Skin epidermis (tissue), 12 donors: ENCODE data around the gene TCIRG1.
"Not testable (repeated sequence)": the region's sequence is repeated elsewhere in the genome, so short reads cannot be mapped to it uniquely, and the experiment has no call there.

Experiments
- H3K27ac ChIP-seq, 21 experiments: fragments of 200-600 bp; sonication (generic) in 11 of 21; one replicate each; pipeline ENCODE4 v1.5.0; 2020; ENCODE audit warnings: mild to moderate bottlenecking in 3 of 21, inconsistent platforms in 2 of 21, moderate library complexity in 2 of 21
- H3K4me3 ChIP-seq, 7 experiments: fragments of 200-600 bp; sonication (generic) in 2 of 7; one replicate each; pipeline ENCODE4 v1.5.0; 2020; ENCODE audit warnings: inconsistent platforms in 2 of 7, mild to moderate bottlenecking in 2 of 7, moderate library complexity in 1 of 7

Gene TCIRG1, protein sequence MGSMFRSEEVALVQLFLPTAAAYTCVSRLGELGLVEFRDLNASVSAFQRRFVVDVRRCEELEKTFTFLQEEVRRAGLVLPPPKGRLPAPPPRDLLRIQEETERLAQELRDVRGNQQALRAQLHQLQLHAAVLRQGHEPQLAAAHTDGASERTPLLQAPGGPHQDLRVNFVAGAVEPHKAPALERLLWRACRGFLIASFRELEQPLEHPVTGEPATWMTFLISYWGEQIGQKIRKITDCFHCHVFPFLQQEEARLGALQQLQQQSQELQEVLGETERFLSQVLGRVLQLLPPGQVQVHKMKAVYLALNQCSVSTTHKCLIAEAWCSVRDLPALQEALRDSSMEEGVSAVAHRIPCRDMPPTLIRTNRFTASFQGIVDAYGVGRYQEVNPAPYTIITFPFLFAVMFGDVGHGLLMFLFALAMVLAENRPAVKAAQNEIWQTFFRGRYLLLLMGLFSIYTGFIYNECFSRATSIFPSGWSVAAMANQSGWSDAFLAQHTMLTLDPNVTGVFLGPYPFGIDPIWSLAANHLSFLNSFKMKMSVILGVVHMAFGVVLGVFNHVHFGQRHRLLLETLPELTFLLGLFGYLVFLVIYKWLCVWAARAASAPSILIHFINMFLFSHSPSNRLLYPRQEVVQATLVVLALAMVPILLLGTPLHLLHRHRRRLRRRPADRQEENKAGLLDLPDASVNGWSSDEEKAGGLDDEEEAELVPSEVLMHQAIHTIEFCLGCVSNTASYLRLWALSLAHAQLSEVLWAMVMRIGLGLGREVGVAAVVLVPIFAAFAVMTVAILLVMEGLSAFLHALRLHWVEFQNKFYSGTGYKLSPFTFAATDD

DNA sequence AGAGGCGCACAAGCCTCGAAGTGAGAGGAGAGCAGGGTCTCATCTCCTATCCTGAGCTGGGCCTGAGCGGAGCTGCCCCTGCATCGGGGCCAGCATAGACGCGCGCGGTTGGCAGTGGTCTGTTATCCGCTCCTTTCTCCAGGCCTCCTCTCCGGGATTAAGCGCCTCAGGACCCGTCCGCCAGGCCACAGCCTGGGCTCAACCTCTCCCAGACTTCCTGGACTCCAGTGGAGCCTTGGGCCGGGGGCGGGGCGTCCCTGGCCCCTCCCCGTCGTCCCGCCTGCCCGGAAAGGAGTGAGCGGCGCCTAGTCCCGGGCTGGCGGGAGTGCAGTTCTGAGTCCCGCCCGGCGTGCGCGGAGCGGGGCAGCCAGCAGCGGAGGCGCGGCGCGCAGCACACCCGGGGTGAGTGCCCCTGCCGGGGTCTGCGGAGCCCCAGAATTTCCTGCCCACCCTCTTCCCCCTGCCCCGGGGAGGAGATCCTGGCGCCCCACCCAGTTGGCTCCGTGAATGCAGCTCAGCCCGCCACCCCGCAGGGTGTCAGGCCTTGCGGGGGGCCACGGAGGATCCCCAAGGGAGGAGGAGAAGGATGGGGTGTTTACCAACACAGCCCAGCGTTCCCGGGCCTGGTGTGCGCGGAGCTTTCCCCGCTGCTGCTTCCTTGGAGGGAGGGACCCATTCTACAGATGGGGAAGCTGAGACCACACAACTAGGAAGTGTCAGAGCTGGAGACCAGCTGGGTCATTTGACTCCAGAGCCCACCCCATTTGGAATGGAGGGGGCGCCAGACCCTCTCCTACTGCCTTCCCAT, at the start of gene TCIRG1:
Gene TCIRG1, plus strand, starts transcription at position 308 of the 808 bp plus-strand sequence. CDS start 2,247 bp downstream, outside the sequence.
- H3K4me3 ChIP-seq, result peak within 1 kb of the TSS; percentile 44 to 81 (median 66)
- peak within 1 kb of the TSS; percentile 41 to 96 (median 87) for H3K27ac ChIP-seq

DNA sequence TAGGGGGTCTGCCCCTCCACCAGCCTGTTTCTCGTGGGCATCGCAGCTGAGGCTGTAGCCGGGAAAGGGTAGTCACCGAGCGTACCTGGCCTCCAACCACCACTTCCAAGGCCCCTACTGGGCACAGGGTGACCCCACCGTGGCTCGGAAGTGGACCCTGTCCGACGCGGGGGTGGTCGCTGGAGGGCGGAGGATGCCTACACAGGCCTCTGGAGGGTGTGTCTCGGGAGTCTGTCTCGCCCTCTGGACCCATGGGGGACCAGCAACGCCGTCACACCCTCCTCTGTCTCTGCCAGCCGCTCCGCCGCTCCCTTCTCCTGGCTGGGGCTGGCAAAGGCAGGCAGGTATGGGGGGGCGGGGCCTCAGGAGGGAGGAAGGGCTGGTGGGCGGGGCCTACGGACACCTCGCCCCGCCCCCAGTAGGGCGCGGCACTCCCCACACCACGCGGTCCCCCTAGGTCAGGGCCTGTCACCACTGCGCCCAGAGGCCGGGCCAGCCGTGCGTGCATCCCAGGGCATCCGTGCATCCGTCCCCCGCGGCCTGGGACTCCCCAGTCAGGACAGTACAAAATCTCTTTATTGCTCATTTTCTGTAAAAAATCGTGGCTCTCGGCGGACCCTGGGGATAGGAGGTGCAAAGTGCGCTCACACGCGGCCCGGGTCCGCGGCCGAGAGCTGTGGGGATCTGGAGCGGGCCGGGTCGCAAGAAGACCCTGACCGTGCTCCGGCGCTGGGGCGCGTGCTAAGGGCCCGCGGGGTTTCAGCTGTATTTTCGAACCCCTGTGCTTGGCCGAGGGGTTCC, 48.1 kb upstream of the TCIRG1 start:
- not testable (repeated sequence) for H3K4me3 ChIP-seq

DNA sequence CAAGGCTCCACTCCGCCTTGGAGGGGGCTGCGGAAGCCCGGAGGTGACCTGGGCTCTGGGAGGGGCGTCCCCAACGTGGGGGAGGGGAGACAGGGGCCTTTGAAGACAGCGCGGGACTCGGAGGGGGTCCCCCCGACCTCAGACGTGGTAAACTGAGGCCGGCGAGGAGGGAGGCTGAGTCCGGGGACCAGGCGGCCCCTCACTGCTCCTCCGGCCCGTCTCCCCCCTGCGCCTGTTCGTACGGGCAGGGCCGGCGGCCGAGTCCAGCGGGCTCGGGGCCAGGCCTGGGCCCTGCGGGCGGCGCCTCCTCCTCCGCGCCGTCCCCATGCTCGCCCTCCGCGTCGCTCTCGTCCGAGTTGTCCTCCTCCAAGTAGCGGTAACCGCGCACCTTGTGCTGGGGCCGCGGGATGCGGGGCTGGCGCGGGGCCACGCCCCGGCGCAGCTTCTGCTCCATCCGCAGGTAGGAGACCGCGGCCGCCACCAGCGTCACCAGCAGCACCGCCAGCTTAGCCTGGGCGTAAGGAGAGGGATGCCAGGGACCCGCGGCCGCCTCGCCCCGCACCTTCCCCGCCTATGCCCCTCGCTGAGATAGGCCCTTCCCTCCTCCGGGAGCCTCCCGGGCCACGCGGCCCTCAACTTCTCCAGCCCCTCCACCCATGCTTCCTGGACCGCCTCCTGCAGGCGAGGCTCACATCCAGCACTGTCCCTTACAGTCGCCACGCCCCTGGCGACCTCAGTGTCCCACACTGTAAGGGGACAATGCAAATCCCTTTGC, 47.3 kb upstream of the TCIRG1 start:
- not testable (repeated sequence) for H3K4me3 ChIP-seq
- H3K27ac ChIP-seq, result peak overlapping the region in 1 of 21 experiments; percentile 48

More for the DNA sequence above, 48.1 kb upstream of the TCIRG1 start:
- H3K27ac ChIP-seq, result peak overlapping the region in 2 of 21 experiments; percentile 54 to 61

DNA sequence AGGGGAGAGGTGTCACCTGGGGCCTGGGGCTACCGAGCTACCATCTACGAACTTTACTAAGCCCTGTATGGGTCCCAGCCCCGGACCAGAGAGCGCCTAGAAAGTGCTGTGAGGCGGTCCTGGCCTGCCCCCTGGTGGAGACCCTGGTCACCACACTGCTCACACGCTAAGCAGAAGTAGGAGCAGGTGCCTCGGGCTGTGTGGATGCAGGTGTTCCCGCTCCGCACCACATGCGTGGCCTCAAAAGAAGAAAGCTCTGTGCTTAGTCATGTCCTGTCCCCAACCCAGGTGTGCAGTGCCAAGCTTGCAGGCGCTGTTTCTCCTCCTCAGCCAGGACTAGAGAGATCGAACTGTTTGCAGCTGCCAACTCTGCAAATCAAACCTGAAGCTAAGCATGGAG, 45.0 kb upstream of the TCIRG1 start:
- H3K4me3 ChIP-seq, H3K27ac ChIP-seq: not testable (repeated sequence)

DNA sequence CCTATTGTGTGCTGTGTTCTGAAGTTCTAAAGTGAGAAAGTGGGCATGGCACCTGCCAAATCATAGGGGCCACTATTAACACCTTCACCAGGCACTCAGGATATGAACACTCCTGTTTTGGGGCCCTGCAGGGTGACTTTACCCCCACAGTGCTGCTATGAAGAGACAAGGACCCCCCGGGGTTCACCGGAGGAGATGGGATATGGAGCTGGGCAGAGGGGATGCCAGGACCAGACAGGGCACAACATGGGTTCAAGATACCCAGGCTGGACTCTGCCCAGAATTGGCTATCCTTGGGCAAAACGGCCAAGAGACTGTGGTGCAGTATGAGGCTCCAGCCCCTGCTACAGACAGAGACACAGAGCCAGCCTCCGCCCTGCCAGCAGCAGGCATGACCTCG, 44.4 kb upstream of the TCIRG1 start:
- H3K27ac ChIP-seq, H3K4me3 ChIP-seq: not testable (repeated sequence)

DNA sequence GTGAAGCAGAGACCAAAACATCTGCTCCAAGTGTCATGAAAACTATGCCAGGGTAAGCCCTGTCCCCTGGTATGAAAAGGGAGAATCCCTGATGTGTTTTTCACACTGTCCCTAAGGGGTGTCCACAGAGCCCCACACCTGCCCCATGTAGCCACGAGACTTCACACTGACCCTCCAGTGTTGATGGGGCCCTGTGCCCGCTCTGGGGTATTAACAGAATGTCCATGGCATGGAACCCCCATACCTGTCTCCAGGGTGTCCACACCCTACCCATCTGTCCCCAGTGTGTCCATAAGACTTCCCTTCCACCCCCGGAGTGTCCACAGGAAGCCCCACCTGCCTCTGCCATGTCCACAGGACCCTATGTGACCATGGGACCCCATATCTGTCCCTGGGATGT, 43.7 kb upstream of the TCIRG1 start:
- H3K4me3 ChIP-seq, H3K27ac ChIP-seq: not testable (repeated sequence)

DNA sequence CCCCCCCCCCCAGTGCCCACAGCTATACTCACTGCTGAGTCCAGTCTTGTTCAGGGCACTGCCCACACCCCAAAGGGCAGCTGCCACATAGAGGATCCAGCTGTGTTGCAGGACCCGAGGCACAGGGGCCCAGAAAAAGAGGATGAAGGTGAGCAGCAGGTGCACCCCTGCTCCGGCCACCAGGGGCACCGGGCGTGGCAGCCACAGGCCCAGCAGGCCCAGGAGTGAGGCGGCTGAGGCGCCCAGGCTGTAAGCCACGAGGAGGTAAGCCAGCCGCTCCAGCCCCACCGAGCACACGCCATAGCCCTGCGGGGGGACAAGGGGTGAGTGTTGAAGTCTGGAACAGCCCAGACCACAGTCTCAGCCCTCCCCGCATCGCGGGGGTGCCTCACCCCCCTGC, 43.2 kb upstream of the TCIRG1 start:
- H3K27ac ChIP-seq, result not testable (repeated sequence)

DNA sequence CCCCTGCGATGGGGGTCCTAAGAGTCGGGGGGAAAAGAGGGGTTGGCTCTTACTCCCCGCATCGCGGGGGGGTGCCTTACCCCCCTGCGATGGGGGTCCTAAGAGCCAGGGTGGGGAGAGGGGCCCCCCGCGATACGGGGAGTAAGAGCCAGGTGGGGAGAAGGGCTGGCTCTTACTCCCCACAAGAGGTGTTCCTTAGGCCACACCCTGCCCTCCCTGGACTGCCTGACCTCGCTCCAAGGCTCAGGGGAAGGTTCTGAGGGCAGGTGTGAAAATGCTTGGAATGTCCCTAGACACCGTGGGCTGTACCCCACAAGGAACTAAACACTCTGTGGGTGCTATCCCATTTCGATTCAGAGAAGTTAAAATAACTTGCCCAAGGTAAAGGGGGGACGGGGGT, 42.8 kb upstream of the TCIRG1 start:
- Histone ChIP-seq H3K27ac (no peak overlapping the region), H3K4me3 (no peak overlapping the region)

More for the DNA sequence above, 43.2 kb upstream of the TCIRG1 start:
- not testable (repeated sequence) for H3K4me3 ChIP-seq

DNA sequence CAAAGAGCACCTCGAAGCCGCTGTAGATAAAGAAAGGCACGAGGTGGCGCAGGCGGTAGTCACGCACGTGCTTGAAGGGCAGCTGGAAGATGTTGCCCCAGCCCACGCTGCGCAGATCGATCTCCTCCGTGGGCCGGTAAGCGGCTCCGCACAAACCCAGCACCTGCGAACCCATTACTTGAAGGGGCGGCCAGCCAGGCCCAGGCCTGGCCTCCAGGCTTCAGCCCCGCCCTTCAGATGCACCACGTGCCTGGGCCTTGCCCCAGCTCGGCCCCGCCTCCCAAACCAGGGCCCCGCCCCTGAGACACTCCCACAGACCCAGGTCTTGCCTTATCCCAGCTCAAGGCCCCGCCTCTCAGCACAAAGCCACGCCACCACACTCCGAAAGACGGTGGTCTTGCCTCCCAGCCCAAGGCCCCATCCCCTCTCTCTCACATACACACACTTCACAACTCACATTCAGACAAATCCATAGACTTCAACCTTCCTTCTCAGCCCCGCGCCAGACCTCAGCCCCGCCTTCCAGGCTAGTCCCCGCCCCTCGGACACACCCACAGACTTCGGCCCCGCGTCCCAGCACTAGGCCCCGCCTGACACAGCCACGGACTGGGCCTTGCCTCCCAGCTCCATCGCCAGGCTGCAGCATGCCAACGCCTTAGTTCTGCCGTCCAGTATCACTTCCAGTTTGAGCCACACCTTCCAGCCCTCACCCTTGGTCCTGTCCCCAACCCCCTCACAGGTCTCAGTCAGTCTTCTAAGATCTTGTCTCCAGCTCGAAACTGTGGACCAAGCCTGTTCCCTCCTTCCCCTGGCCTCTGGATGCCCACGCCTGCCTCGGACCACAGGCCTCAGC, 42.0 kb upstream of the TCIRG1 start:
- peak overlapping the region in 1 of 21 experiments; percentile 46 for H3K27ac ChIP-seq
- H3K4me3 ChIP-seq, result no peak overlapping the region

DNA sequence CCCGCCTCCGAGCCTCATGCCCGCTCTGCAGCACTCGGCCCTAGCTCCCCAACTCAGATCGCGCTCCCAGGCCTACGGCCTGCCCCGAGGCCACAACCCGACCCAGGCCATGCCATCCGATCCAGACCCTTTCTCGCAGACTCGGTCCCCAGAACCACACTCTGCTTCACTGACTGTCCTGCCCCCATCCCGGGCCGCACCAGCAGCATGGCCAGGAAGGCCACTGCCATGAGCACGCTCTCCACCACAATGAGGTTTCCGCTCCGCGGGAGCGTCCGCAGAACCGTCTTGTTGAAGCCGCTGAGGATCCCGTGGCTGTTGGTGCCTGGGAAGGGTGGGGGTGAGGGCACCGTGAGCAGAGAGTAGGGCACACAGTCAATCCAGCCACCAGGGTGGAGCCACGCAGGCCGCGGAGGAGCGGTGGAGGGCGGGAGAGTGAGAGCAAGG, 41.3 kb upstream of the TCIRG1 start:
- H3K27ac ChIP-seq, result peak overlapping the region in 1 of 21 experiments; percentile 46

DNA sequence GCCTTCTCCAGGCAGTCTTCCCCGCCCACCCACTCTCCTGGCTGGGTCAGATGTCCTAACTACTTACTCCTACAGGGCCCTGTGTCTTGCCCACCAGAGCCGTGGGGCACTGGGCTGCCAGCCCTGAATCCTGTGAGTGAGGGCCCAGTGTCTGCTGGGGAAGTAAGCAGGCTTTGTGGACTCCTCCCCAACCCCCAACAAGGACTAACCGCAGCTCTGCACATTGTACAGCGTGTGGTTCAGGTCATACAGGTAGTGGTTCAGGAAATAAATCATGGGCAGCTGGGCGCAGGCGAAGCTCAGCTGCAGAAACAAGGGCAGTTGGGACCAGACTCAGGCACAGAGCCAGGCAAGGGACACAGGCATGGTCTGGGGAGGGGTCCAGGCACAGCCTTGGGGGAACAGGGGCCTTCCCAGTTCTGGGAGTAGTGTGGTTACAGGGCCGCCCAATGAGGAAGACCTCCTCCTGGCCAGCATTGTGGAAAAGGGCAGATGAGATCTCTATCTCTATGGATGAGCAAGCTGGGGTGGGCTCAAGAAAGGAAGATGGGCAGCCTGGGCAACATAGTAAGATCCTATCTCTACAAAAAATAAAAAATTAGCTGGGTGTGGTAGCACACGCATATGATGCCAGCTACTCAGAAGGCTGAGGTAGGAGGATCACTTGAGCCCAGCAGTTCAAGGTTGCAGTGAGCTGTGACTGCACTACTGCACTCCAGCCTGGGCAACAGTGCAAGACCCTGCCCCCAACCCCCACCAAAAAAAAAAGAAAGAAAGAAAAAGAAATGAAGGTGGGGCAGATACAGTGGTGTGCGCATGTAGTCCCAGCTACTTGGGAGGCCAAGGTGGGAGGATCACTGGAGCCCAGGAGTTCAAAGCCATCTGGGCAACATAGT, 40.4 kb upstream of the TCIRG1 start:
- Histone ChIP-seq H3K4me3 (no peak overlapping the region), H3K27ac (peak overlapping the region in 1 of 21 experiments; percentile 46)

More for the DNA sequence above, 41.3 kb upstream of the TCIRG1 start:
- no peak overlapping the region for H3K4me3 ChIP-seq

DNA sequence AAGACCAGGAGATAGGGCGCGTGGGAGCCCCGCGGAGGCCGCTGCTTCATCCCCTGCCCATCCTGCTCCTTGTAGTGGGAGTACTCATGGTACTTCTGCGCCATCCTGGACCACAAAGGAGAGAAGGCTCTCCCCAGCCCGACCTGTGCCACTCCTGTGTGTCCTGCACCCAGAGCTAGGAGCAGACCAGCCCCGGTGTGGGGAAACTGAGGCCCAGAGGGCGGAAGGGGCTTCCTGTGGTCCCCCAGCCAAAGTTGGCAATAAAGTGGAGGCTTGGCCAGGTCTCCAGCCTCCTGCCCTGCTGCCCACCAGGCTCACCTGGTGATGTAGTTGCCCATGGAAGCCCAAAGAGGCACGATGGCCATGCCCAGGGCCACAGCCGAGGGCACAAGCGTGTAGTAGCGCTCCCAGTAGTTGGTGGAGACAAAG, 39.6 kb upstream of the TCIRG1 start:
- no peak overlapping the region for H3K27ac ChIP-seq
- no peak overlapping the region for H3K4me3 ChIP-seq

DNA sequence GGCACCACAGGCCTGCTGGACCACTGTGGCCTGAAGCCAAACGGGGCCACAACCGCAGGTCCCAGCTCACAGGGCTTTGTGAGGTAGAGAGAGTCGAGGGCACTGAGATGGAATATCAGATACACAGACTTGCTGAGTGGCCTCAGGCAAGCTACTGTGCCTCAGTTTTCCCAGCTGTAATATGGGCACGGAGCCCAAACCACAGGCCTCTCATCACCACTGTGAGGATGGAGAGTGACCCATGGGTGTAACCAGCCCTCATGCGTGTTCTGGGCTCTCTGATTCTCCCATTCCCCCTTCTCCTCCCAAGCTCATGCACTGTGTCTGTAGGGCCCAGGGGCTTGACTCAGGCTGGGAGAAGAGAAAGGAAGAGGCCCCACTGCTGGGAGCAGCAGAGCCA, 39.1 kb upstream of the TCIRG1 start:
- H3K27ac ChIP-seq, result no peak overlapping the region
- no peak overlapping the region for H3K4me3 ChIP-seq

DNA sequence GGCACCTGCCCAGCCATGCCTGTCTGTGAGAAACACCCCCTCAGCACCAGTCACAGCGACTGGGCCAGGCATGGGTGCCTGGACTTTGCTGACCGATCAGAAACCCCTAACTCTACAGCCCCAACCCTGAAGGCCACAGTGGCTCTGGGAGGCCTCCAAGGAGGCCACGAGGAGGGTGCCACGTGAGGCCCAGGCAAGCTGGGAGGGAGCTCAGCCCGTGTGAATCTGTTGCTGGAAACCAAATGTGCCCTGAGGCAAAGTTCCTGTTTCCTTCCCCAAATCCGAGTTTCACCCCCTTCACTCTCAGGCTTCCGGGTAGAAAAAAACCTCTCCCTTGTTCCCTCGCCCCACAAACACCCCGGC, 36.3 kb upstream of the TCIRG1 start:
- Histone ChIP-seq H3K4me3 (peak overlapping the region; percentile 47 to 85 (median 69)), H3K27ac (peak overlapping the region in 9 of 21 experiments; percentile 40 to 92 (median 83))

DNA sequence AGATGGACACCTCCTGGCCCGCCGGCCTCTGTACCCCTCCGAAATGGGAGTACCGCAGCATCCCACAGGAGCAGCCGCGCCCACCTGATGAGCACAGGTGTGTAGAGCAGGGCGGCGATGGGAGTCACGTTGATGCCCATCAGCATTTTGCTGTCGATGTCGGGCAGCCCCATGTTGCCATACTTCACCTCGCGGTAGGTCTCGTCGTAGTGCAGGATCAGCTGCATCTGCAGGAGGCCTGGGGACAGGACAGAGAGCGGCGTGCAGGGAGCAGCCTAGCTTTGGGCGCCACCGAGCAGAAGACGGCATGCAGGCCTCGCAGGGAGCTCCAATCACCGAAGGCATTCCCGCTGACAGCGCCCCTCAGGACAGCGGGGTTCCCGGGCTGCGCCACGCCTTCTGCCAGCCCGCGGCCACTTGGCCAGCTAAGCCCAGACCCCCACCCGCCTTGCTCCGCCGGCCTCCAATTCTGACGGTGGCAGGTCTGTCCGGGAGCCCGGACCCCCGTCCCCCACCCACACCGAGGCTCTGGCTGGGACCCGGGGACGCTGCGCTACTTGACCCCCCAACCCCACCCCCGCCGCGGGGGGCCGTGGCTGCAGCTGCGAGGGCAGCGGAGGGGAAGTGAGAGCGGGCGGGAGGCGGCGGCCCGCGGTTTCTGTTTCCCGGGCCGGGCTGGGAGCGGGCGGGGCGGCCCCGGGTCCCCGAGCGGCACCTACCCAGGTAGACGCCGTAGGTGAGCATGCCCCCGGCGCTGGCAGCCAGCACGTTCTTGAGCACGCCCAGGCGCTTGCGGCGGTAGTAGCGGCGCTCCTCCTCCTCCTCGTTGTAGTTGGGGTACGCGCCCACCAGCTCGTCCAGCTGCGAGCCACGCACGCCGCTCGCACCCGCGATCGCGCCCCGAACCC, 35.6 kb upstream of the TCIRG1 start:
- Histone ChIP-seq H3K27ac (peak overlapping the region; percentile 51 to 92 (median 77)), H3K4me3 (peak overlapping the region; percentile 47 to 85 (median 69))
